Nephron progenitor cell (in vitro differentiated cells): ENCODE data around the gene GPR176.

Source experiments
- DNase-seq: peaks from one replicate; pipeline ENCODE4 v3.0.0; 2021
- H3K27ac Mint-ChIP-seq: 2 replicates; pipeline ENCODE4 v1.8.0; 2021; ENCODE audit warnings: mild to moderate bottlenecking, moderate library complexity, mixed read lengths
- H3K27me3 Mint-ChIP-seq: 2 replicates; pipeline ENCODE4 v1.8.0; 2021; ENCODE audit warnings: mild to moderate bottlenecking, low read depth, mixed read lengths; ENCODE audit not compliant: poor library complexity
- H3K36me3 Mint-ChIP-seq: 2 replicates; pipeline ENCODE4 v1.8.0; 2021; ENCODE audit warnings: low read depth, mixed read lengths
- H3K4me1 Mint-ChIP-seq: 2 replicates; pipeline ENCODE4 v1.8.0; 2021; ENCODE audit warnings: mixed read lengths
- H3K4me3 Mint-ChIP-seq: 2 replicates; pipeline ENCODE4 v1.8.0; 2021; ENCODE audit warnings: mild to moderate bottlenecking, moderate library complexity, mixed read lengths
- H3K9me3 Mint-ChIP-seq: 2 replicates; pipeline ENCODE4 v1.8.0; 2021; ENCODE audit warnings: mild to moderate bottlenecking, moderate library complexity, mixed read lengths
- CTCF ChIP-seq: fragments of 200-600 bp; sonication (generic); IDR thresholded peaks from 2 replicates; pipeline ENCODE4 v1.5.0; 2021; ENCODE audit warnings: antibody characterized with exemption

GPR176 gene

DNA sequence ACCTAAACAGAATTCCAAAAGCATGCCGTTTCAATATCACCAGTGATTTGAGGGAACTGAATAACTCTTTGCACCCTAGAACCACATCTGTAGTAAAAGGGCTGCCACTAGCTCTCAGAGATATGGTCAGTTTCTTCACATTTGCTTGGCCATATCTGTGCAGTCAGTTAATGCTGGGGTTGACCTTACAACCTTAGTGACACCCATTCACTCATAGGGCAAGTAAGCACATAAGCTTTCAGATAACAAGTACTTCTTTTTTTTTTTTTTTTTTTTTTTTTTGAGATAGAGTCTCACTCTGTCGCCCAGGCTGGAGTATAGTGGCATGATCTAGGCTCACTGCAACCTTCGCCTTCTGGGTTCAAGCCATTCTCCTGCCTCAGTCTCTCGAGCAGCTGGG is 117.0 kb downstream of the GPR176 start:
- Mint-ChIP-seq H3K27me3 (peaks cover 7% of the 10 kb centered on the region), H3K4me3 (no peak overlapping the region), H3K4me1 (no peaks in the 10 kb centered on the region), H3K27ac (no peak overlapping the region), H3K36me3 (no peaks in the 10 kb centered on the region), H3K9me3 (no peaks in the 10 kb centered on the region)
- no peak for DNase-seq
- TF ChIP-seq CTCF = no peak

DNA sequence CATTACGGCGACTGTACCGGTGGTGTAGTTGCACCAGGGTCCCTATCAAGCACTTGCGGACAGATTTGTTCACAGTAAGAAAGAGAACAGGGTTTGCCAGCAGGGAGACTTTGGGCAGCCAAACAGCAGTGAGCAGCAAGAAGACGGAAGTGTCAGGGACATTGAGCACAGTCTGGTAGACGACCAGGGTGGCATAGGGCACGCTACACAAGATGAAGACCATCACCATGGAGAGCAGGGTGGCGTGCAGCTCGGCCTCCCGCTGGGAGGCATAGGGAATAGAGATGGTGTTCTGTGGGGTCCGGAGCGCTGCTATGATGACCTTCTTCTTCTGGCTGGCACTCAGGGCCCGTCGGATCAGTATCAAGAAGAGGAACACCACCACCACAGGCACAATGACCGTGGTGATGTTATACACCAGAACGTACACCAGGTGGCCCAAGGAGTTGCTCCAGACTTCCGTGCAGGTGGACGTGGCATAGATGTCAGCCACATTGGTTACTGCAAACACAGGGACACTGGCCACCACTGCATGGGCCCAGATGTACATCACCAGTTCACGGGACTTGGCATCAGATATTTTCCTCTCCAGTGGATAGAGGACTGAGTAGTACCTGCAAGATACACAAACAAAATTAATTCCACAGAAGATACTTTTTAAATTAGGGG is 118.3 kb downstream of the GPR176 start:
- peak; percentile 20 for DNase-seq
- H3K27me3 Mint-ChIP-seq = peaks cover 6% of the 10 kb centered on the region

GRCh38 chr15:39799552-39800011 is 120.5 kb downstream of the GPR176 start:
- Mint-ChIP-seq H3K9me3 (no peaks in the 10 kb centered on the region), H3K27ac (no peak overlapping the region), H3K4me1 (peaks cover 15% of the 10 kb centered on the region), H3K4me3 (no peak overlapping the region), H3K36me3 (no peaks in the 10 kb centered on the region), H3K27me3 (peaks cover 6% of the 10 kb centered on the region)
- no peak for TF ChIP-seq CTCF
- DNase-seq = no peak

More for the DNA sequence above, 118.3 kb downstream of the GPR176 start:
- Mint-ChIP-seq H3K4me3 (no peak overlapping the region), H3K4me1 (no peaks in the 10 kb centered on the region), H3K36me3 (no peaks in the 10 kb centered on the region), H3K27ac (no peak overlapping the region), H3K9me3 (no peaks in the 10 kb centered on the region)
- TF ChIP-seq CTCF = peak; percentile 31

DNA sequence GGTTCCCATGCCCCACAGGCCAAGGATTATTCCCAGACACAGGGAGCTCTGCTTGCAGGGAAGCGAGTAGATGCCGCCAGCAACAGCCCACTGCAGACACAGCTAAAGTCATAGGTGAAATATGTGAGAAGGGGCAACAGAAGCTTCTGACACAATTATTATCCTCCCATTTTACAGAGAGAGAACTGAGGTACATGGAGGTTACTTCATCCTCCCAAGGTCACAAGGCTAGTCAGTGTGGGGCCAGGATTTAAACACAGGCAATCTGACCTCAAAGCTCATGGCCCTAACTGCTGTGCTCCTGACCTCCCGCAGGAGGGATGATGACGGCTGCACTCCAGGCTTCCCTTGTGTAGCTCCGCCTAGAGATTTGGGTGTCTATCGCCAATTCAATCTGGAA is 121.7 kb downstream of the GPR176 start:
- no peak for TF ChIP-seq CTCF
- Mint-ChIP-seq H3K27me3 (peaks cover 6% of the 10 kb centered on the region), H3K4me3 (no peak overlapping the region)

DNA sequence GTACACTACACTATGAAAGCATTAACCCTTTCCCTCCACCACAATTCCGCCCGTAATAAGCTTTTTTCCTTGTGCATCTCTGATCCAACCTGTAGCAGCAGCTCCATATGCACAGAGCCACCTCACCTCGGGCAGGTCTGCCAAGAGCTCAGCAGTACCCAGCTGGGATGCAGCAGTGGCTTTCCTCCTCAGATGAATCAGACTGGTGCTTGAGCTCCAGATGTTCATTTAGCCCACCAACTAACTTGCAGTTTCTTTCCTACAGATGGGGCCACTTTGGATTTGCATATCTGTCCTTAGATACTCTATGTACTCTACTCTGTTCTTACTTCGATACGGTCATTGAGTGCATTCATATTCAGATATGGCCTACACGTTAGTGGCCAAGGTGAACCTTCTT is 122.7 kb downstream of the GPR176 start:
- Mint-ChIP-seq H3K36me3 (no peaks in the 10 kb centered on the region), H3K27me3 (peaks cover 6% of the 10 kb centered on the region), H3K27ac (no peak overlapping the region), H3K4me3 (no peak overlapping the region), H3K4me1 (peaks cover 21% of the 10 kb centered on the region), H3K9me3 (no peaks in the 10 kb centered on the region)
- DNase-seq = no peak
- no peak for TF ChIP-seq CTCF

More for the DNA sequence above, 121.7 kb downstream of the GPR176 start:
- no peak for DNase-seq
- no peaks in the 10 kb centered on the region for H3K36me3 Mint-ChIP-seq
- H3K4me1 Mint-ChIP-seq = peaks cover 21% of the 10 kb centered on the region
- H3K9me3 Mint-ChIP-seq = no peaks in the 10 kb centered on the region
- no peak overlapping the region for H3K27ac Mint-ChIP-seq

- no peak overlapping the region for H3K27ac Mint-ChIP-seq
- H3K27me3 Mint-ChIP-seq = peaks cover 6% of the 10 kb centered on the region
- H3K4me1 Mint-ChIP-seq = peaks cover 21% of the 10 kb centered on the region
- no peak overlapping the region for H3K4me3 Mint-ChIP-seq
- H3K9me3 Mint-ChIP-seq = no peaks in the 10 kb centered on the region
- TF ChIP-seq CTCF = no peak
- H3K36me3 Mint-ChIP-seq = no peaks in the 10 kb centered on the region
- DNase-seq = no peak
Measured at GRCh38 chr15:39796601-39797000, 123.5 kb downstream of the GPR176 start.
